ENCODE results near the gene SLC45A1.

DNA sequence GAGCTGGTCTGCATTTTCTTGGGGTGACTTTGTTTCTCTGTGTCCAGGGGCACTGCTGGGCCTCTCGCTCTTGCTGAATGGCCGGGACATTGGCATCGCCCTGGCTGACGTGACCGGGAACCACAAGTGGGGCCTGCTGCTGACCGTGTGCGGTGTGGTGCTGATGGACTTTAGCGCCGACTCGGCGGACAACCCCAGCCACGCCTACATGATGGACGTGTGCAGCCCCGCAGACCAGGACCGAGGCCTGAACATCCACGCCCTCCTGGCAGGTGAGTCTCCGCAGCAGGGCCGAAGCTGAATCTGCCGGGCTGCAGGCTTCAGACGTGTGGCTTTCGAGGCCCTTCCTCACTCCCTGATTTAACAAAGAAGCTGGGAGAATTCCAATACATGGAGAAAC lies 7.9 kb downstream of the SLC45A1 start:
- TF ChIP-seq CTCF (IDR thresholded peaks at IDR 0.05) (no peak), POLR2A (IDR thresholded peaks at IDR 0.05) (no peak), EP300 (IDR thresholded peaks at IDR 0.05) (no peak)
